Activated CD8-positive, alpha-beta T cell treated with anti-CD3 and anti-CD28 coated beads for 36 hours (primary cell): ENCODE measurements around the gene VSTM4. TPM values are rescaled to one million over a fixed set of nuclear protein-coding genes. Genes with fewer than 3 reads are reported as not detected.

Experiments used
- ATAC-seq: fragments of 200-7000 bp; cut with Tn5 transposase; one replicate; pipeline ENCODE4 v1.10.0; 2021; ENCODE audit warnings: mild to moderate bottlenecking, moderate library complexity
- CTCF ChIA-PET: fragments of 350-600 bp; sonication (Branson Sonifier 250); formaldehyde crosslinking; loops from one replicate; lab custom pipeline; 2021; ENCODE audit warnings: antibody characterized with exemption; lab: Charles Lee
- POLR2A ChIA-PET: fragments of 350-600 bp; sonication (Branson Sonifier 250); formaldehyde crosslinking; loops from one replicate; lab custom pipeline; 2021; ENCODE audit warnings: antibody characterized with exemption; lab: Charles Lee
- DNase-seq: peaks from one replicate; pipeline ENCODE4 v3.0.0-alpha.2; 2020
- H3K27ac Mint-ChIP-seq: one replicate; pipeline ENCODE4 v1.8.0; 2021; ENCODE audit warnings: mild to moderate bottlenecking, mixed read lengths
- H3K27me3 Mint-ChIP-seq: one replicate; pipeline ENCODE4 v1.8.0; 2021; ENCODE audit warnings: mixed read lengths
- H3K36me3 Mint-ChIP-seq: one replicate; pipeline ENCODE4 v1.8.0; 2021; ENCODE audit warnings: low read depth, mixed read lengths
- H3K4me1 Mint-ChIP-seq: one replicate; pipeline ENCODE4 v1.8.0; 2021; ENCODE audit warnings: low read depth, mixed read lengths
- H3K4me3 Mint-ChIP-seq: one replicate; pipeline ENCODE4 v1.8.0; 2021; ENCODE audit warnings: mild to moderate bottlenecking, moderate library complexity, mixed read lengths
- H3K9me3 Mint-ChIP-seq: one replicate; pipeline ENCODE4 v1.8.0; 2021; ENCODE audit warnings: mixed read lengths
- CTCF ChIP-seq: fragments of 200-600 bp; IDR thresholded peaks from one replicate; pipeline ENCODE4 v1.8.0; 2022; ENCODE audit warnings: antibody characterized with exemption, mild to moderate bottlenecking
- intact Hi-C: fragments of 100-400 bp; cut with micrococcal nuclease; formaldehyde crosslinking; loops from one replicate; pipeline ENCODE4 v1.10.0; 2022
- total RNA-seq, 2 experiments: library from RNA; stranded (reverse); gene quantifications; one replicate each; pipeline ENCODE4 v1.2.3, GENCODE V29; 2021

VSTM4 gene
- total RNA-seq, 2 experiments from 2014 or later, result 0.04 to 0.09 TPM

GRCh38 chr10:49029666-49030065 lies 85.7 kb downstream of the VSTM4 start:
- POLR2A ChIA-PET, result no interaction called here
- no peaks in the 10 kb centered on the region for H3K4me1 Mint-ChIP-seq

GRCh38 chr10:49028639-49029038 lies 86.7 kb downstream of the VSTM4 start:
- Mint-ChIP-seq H3K27me3 (no peaks in the 10 kb centered on the region), H3K4me3 (no peak overlapping the region), H3K27ac (no peak overlapping the region), H3K36me3 (no peaks in the 10 kb centered on the region), H3K4me1 (no peaks in the 10 kb centered on the region), H3K9me3 (no peaks in the 10 kb centered on the region)
- DNase-seq (no peak), ATAC-seq (no peak)
- TF ChIP-seq CTCF, result no peak
- intact Hi-C loops, result no loop called here
- POLR2A ChIA-PET, result no interaction called here
- CTCF ChIA-PET, result no interaction called here

More at GRCh38 chr10:49029666-49030065, 85.7 kb downstream of the VSTM4 start:
- Mint-ChIP-seq H3K4me3 (no peak overlapping the region), H3K27ac (no peak overlapping the region), H3K27me3 (no peaks in the 10 kb centered on the region), H3K9me3 (no peaks in the 10 kb centered on the region), H3K36me3 (no peaks in the 10 kb centered on the region)
- no peak for TF ChIP-seq CTCF
- no peak for DNase-seq
- ATAC-seq, result no peak
- intact Hi-C loops, result no loop called here
- CTCF ChIA-PET, result no interaction called here

GRCh38 chr10:49025347-49025983 lies 89.9 kb downstream of the VSTM4 start:
- Mint-ChIP-seq H3K4me3 (no peak overlapping the region), H3K9me3 (no peaks in the 10 kb centered on the region), H3K27ac (no peak overlapping the region), H3K36me3 (no peaks in the 10 kb centered on the region), H3K27me3 (no peaks in the 10 kb centered on the region), H3K4me1 (no peaks in the 10 kb centered on the region)
- intact Hi-C loops, result no loop called here
- DNase-seq, result no peak
- ATAC-seq, result no peak
- ChIA-PET CTCF (no interaction called here), POLR2A (no interaction called here)
- no peak for TF ChIP-seq CTCF

GRCh38 chr10:49024484-49024883 lies 90.8 kb downstream of the VSTM4 start:
- H3K4me1 Mint-ChIP-seq, result no peaks in the 10 kb centered on the region
- TF ChIP-seq CTCF, result no peak
- H3K36me3 Mint-ChIP-seq, result no peaks in the 10 kb centered on the region
- intact Hi-C loops, result no loop called here
- no peak overlapping the region for H3K4me3 Mint-ChIP-seq
- peaks cover 3% of the 10 kb centered on the region for H3K27me3 Mint-ChIP-seq
- ATAC-seq (no peak), DNase-seq (no peak)
- H3K9me3 Mint-ChIP-seq, result no peaks in the 10 kb centered on the region
- H3K27ac Mint-ChIP-seq, result no peak overlapping the region
- ChIA-PET POLR2A (no interaction called here), CTCF (no interaction called here)

GRCh38 chr10:49023752-49024151 lies 91.6 kb downstream of the VSTM4 start:
- CTCF ChIA-PET, result no interaction called here
- Mint-ChIP-seq H3K9me3 (no peaks in the 10 kb centered on the region), H3K36me3 (no peaks in the 10 kb centered on the region), H3K27ac (no peak overlapping the region), H3K4me3 (no peak overlapping the region), H3K4me1 (no peaks in the 10 kb centered on the region), H3K27me3 (peaks cover 3% of the 10 kb centered on the region)
- no peak for ATAC-seq
- intact Hi-C loops, result no loop called here
- no peak for DNase-seq
- no peak for TF ChIP-seq CTCF
- POLR2A ChIA-PET, result no interaction called here
